NCI-H526 treated with DMSO at 0.1 percent for 48 hours (cell line): ENCODE measurements around the gene ORC1.
A peak's percentile ranks its signal among the peaks of the same experiment; 100 is the strongest.
"Not testable (repeated sequence)": the region's sequence is repeated elsewhere in the genome, so short reads cannot be mapped to it uniquely, and the experiment has no call there.

ENCODE experiments used
- DNase-seq: peaks from one replicate; lab custom pipeline; 2025; lab: John Stamatoyannopoulos, UW

The ORC1 gene

GRCh38 chr1:52386458-52386857 lies 17.8 kb downstream of the ORC1 start:
- DNase-seq = no peak

- no peak for DNase-seq
Measured at GRCh38 chr1:52385376-52385775, 18.8 kb downstream of the ORC1 start.

GRCh38 chr1:52369851-52370250 lies 34.4 kb downstream of the ORC1 start:
- not testable (repeated sequence) for DNase-seq

GRCh38 chr1:52368383-52369172 lies 35.6 kb downstream of the ORC1 start:
- peak; percentile 95 for DNase-seq

GRCh38 chr1:52367272-52367671 lies 37.0 kb downstream of the ORC1 start:
- no peak for DNase-seq

- no peak for DNase-seq
Measured at GRCh38 chr1:52366517-52366827, 37.8 kb downstream of the ORC1 start.

- DNase-seq = peak; percentile 96
Measured at GRCh38 chr1:52365746-52366516, 38.3 kb downstream of the ORC1 start, which contains the start of gene CC2D1B. CC2D1B (minus strand) TSS chr1:52366205; CDS start chr1:52364620, 1,585 bp downstream.

GRCh38 chr1:52365071-52365745 lies 39.0 kb downstream of the ORC1 start:
- DNase-seq = no peak

- no peak for DNase-seq
Measured at GRCh38 chr1:52364235-52364839, 39.9 kb downstream of the ORC1 start.

GRCh38 chr1:52360595-52360968 lies 43.6 kb downstream of the ORC1 start:
- DNase-seq = no peak

GRCh38 chr1:52359676-52360594 lies 44.3 kb downstream of the ORC1 start:
- DNase-seq = no peak

- no peak for DNase-seq
Measured at GRCh38 chr1:52358851-52359497, 45.2 kb downstream of the ORC1 start.

GRCh38 chr1:52357397-52357796 lies 46.8 kb downstream of the ORC1 start:
- no peak for DNase-seq

GRCh38 chr1:52356818-52357355 lies 47.3 kb downstream of the ORC1 start:
- no peak for DNase-seq

GRCh38 chr1:52355847-52356505 lies 48.2 kb downstream of the ORC1 start:
- DNase-seq = no peak

- no peak for DNase-seq
Measured at GRCh38 chr1:52355436-52355835, 48.8 kb downstream of the ORC1 start.

GRCh38 chr1:52352690-52353089 lies 51.5 kb downstream of the ORC1 start:
- DNase-seq = no peak

GRCh38 chr1:52348704-52349300 lies 55.4 kb downstream of the ORC1 start:
- DNase-seq = no peak

- no peak for DNase-seq
Measured at GRCh38 chr1:52346653-52347052, 57.6 kb downstream of the ORC1 start.

GRCh38 chr1:52345252-52345651 lies 59.0 kb downstream of the ORC1 start:
- DNase-seq = no peak
